ENCODE results near the gene ZNF609.

- TF ChIP-seq DNMT1 (CRISPR knock-in tag; IDR thresholded peaks at IDR 0.05) (no peak), DMAP1 (CRISPR knock-in tag; IDR thresholded peaks at IDR 0.05) (no peak), ZNF468 (CRISPR knock-in tag; IDR thresholded peaks at IDR 0.05) (no peak), ZNF557 (CRISPR knock-in tag; IDR thresholded peaks at IDR 0.05) (no peak), ZBTB1 (CRISPR knock-in tag; IDR thresholded peaks at IDR 0.05; ENCODE audit: borderline replicate concordance) (no peak), BRCA1 (CRISPR knock-in tag; IDR thresholded peaks at IDR 0.05) (no peak), EP300 (IDR thresholded peaks at IDR 0.05; ENCODE audit: low read depth in 2 of 2, low read length in 2 of 2) (no peak), EP300 (CRISPR knock-in tag; IDR thresholded peaks at IDR 0.05; ENCODE audit: borderline replicate concordance) (no peak)
Measured at GRCh38 chr15:64548235-64548634, 87.9 kb downstream of the ZNF609 start.
